ENCODE measurements around the gene CHST11.
A peak's percentile ranks its signal among the peaks of the same experiment; 100 is the strongest.

CHST11 gene

GRCh38 chr12:104729610-104730446, 273.1 kb downstream of the CHST11 start:
- Mint-ChIP-seq H3K9me3 (no peaks in the 10 kb centered on the region), H3K4me1 (peaks cover 73% of the 10 kb centered on the region), H3K36me3 (no peaks in the 10 kb centered on the region), H3K27ac (peak overlapping the region; percentile 75), H3K4me3 (no peak overlapping the region)
- DNase-seq (ENCODE audit: low spot score in 2 of 2) (no peak), ATAC-seq (no peak)

DNA sequence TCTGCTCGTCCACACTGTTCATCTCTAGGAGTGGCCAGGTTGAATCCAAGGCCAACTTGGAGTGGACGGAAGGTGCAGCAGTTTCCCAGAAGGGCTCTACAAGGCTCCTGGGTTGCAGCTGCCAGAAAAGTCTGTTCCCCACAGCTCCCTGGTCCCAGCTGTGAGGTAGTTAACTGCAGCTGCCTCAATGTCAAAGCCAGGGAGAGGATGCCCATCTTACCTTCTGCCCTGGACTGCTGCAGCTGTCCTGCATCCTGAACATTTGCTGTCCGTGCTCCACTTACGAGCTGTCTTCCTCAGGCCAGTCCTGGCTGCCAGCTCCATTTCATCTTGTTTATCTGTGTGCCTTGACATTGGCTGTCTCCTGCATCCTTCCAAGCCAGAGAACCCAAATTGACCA, 274.0 kb downstream of the CHST11 start:
- ATAC-seq (no peak), DNase-seq (ENCODE audit: low spot score in 2 of 2) (no peak)
- Mint-ChIP-seq H3K9me3 (no peaks in the 10 kb centered on the region), H3K36me3 (peaks cover 7% of the 10 kb centered on the region), H3K27ac (peak overlapping the region; percentile 71), H3K4me3 (no peak overlapping the region), H3K4me1 (peaks cover 73% of the 10 kb centered on the region)

DNA sequence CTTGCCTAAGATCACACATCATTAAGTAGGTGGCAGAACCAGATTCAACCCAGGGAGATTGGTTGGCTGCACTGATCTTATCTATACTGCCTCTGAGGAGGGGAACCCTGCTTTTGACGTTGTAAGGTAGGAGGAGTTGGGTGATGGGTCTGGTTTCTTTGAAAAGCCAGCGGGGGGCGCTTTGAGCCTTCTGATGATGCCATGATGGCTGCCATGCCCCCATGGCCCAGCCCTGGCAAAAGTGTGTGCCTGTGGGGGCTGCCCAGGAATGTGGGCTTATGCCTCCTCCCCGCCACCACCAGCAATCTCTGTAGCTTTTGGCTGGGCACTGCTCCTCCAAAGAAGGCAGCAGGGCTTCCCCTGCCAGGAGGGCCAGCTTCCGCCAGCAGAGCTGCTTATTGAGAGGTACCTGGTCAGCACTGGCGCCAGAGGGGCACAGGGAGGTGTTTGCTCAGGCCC, 277.0 kb downstream of the CHST11 start:
- no peak overlapping the region for H3K27ac Mint-ChIP-seq
- ATAC-seq: peak; percentile 66
- no peak overlapping the region for H3K4me3 Mint-ChIP-seq
- peaks cover 85% of the 10 kb centered on the region for H3K4me1 Mint-ChIP-seq
- H3K36me3 Mint-ChIP-seq: peaks cover 13% of the 10 kb centered on the region
- no peak for DNase-seq (ENCODE audit: low spot score in 2 of 2)
- no peaks in the 10 kb centered on the region for H3K9me3 Mint-ChIP-seq

GRCh38 chr12:104734541-104735095, 277.9 kb downstream of the CHST11 start:
- Mint-ChIP-seq H3K4me1 (peaks cover 85% of the 10 kb centered on the region), H3K27ac (peak overlapping the region; percentile 90), H3K36me3 (peaks cover 13% of the 10 kb centered on the region), H3K9me3 (no peaks in the 10 kb centered on the region), H3K4me3 (no peak overlapping the region)
- DNase-seq (ENCODE audit: low spot score in 2 of 2): no peak
- no peak for ATAC-seq

DNA sequence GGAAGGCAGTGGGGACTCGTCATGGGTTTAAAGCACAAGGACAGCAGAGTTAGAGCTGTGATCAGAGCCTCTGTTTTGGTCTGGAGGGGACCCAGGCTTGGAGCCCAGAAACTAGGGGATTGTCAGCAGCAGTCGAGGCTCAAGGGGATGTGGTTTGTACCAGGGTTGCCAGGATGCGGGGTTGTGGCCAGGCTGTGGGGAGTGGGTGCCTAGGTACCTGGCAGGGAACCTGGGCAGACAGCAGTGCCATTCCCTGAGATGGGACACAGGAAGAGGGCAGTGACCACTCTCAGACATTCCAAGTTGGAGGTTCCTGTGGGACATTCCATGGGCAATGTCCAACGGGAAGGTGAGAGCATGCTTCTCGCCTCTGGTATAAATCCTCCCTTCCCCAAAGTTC, 279.1 kb downstream of the CHST11 start:
- ATAC-seq (no peak), DNase-seq (ENCODE audit: low spot score in 2 of 2) (no peak)
- no peak overlapping the region for H3K4me3 Mint-ChIP-seq
- peak overlapping the region; percentile 90 for H3K27ac Mint-ChIP-seq
- no peaks in the 10 kb centered on the region for H3K9me3 Mint-ChIP-seq
- H3K36me3 Mint-ChIP-seq: peaks cover 13% of the 10 kb centered on the region
- H3K4me1 Mint-ChIP-seq: peaks cover 85% of the 10 kb centered on the region

DNA sequence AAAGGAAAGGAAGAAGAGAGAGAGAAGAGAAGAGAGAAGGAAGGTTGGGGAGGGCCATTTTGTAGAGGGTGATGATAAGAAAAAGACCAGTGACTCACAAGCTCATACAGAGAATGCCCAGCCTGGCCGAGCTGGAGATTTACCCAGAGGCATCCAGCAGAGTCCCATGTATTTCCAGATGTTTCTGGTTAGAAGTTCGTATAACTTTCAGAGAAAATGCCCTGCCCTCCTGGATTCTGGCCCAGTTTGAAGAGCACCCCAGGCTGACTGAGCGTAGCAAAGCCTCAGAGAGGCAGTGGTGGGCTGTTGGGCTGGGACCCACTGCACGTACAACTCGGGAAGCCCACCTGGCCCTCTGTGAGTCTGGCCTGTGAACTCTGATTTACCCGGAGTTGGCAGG, 279.6 kb downstream of the CHST11 start:
- no peak for DNase-seq (ENCODE audit: low spot score in 2 of 2)
- no peak for ATAC-seq

GRCh38 chr12:104737113-104737512, 280.4 kb downstream of the CHST11 start:
- DNase-seq (ENCODE audit: low spot score in 2 of 2): no peak
- Mint-ChIP-seq H3K4me3 (no peak overlapping the region), H3K9me3 (no peaks in the 10 kb centered on the region), H3K27ac (peak overlapping the region; percentile 92), H3K4me1 (peaks cover 92% of the 10 kb centered on the region), H3K36me3 (peaks cover 13% of the 10 kb centered on the region)
- no peak for ATAC-seq

More for the DNA sequence above, 279.6 kb downstream of the CHST11 start:
- peaks cover 85% of the 10 kb centered on the region for H3K4me1 Mint-ChIP-seq
- no peaks in the 10 kb centered on the region for H3K9me3 Mint-ChIP-seq
- peak overlapping the region; percentile 90 for H3K27ac Mint-ChIP-seq
- H3K4me3 Mint-ChIP-seq: no peak overlapping the region
- peaks cover 13% of the 10 kb centered on the region for H3K36me3 Mint-ChIP-seq

DNA sequence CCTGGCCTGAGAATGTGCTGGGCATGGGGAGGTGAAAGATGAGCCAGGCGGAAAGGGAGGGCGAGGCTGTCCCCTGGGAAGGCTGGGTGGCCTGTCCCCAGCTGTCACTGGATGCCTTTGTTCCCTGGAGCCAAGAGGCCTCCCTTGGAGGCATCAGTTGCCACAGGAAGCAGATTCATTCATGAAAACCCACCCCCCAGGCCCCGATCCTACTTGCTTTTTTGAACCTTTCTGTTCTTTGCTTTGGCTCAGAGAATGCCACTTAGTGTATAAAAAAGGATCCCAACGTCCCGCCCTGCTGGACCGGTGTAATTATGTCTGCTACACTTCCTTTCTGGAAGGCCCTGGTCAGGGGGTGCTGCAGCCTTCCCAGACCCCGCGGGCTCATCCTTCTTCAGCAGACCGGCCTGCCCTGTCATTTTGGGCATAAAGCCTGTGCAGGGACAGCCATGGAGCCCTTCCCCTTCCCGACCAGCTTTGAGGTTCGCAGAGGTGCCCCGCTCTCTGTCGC, 281.1 kb downstream of the CHST11 start:
- no peaks in the 10 kb centered on the region for H3K9me3 Mint-ChIP-seq
- no peak for DNase-seq (ENCODE audit: low spot score in 2 of 2)
- H3K4me3 Mint-ChIP-seq: no peak overlapping the region
- H3K27ac Mint-ChIP-seq: peak overlapping the region; percentile 92
- peaks cover 86% of the 10 kb centered on the region for H3K4me1 Mint-ChIP-seq
- no peak for ATAC-seq
- H3K36me3 Mint-ChIP-seq: peaks cover 13% of the 10 kb centered on the region

DNA sequence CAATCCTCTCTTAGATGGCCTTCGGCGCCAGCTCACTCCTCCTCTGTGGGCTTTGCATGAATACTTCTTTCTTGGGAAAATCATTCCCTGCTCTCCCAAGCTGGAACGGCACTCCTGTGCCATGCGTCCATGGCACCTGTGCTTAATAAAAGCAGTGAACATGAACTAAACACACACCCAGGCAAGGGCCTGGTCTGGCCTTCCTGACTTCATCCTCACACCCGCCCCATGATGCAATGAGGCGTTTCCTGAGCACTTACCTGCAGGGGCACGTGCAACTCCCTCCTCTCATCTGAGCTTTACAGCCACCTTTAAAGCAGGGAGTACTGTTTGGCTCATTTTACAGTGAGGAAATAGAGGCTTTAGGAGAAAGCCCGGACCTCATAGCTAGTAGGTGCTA, 281.6 kb downstream of the CHST11 start:
- H3K4me1 Mint-ChIP-seq: peaks cover 81% of the 10 kb centered on the region
- H3K9me3 Mint-ChIP-seq: no peaks in the 10 kb centered on the region
- peak overlapping the region; percentile 92 for H3K27ac Mint-ChIP-seq
- peaks cover 13% of the 10 kb centered on the region for H3K36me3 Mint-ChIP-seq
- no peak for ATAC-seq
- H3K4me3 Mint-ChIP-seq: peak overlapping the region; percentile 66
- DNase-seq (ENCODE audit: low spot score in 2 of 2): no peak

DNA sequence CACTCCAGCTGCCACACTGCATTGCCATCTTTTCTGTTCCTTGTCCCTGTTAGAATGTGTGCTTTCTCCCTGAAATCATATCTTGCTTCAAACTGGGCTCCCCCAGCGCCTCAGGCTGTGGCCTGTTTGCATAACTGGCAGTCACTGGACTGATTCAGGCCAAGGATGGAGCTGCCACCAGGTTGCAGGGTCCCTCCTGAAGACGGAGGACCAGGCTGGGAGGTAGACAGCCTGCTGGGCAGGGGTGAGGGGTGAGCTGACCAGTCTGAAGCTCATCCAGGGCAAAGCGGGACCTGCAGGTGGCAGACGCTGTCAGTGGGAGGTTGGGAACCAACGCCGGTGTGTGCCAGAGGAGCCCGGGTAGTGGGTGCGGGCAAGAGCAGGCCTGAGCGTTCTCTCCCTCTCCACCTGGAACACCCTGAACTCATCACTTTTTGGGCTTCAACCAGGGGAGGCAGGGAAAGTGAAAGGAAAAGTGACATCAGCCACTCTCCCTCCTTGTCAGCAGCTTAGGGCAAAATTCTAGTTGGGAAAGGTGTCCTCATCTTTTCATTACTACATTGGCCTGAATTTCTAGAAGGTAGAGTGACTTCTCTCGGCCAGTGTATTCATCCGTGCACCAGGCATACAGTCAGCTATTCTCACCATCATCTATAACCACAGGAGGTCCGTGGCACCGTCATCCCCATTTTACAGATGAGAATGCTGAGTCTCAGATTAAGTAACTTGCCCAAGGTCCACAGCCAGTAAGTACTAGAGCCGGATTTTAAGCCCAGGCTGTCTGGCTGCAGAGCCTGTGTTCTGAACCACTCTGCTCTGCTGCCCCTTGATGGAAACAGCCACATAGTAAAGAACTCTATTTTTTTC, 282.3 kb downstream of the CHST11 start:
- peak overlapping the region; percentile 92 for H3K27ac Mint-ChIP-seq
- peak overlapping the region; percentile 66 for H3K4me3 Mint-ChIP-seq
- DNase-seq (ENCODE audit: low spot score in 2 of 2) (no peak), ATAC-seq (peak; percentile 55)
- H3K4me1 Mint-ChIP-seq: peaks cover 80% of the 10 kb centered on the region
- no peaks in the 10 kb centered on the region for H3K9me3 Mint-ChIP-seq
- H3K36me3 Mint-ChIP-seq: peaks cover 13% of the 10 kb centered on the region

- DNase-seq (ENCODE audit: low spot score in 2 of 2) (peak in 1 of 2 donors; percentile 60), ATAC-seq (peak; percentile 68)
- H3K4me1 Mint-ChIP-seq: peaks cover 80% of the 10 kb centered on the region
- no peaks in the 10 kb centered on the region for H3K9me3 Mint-ChIP-seq
- peak overlapping the region; percentile 66 for H3K4me3 Mint-ChIP-seq
- peak overlapping the region; percentile 92 for H3K27ac Mint-ChIP-seq
- peaks cover 7% of the 10 kb centered on the region for H3K36me3 Mint-ChIP-seq
Measured at GRCh38 chr12:104740668-104741067, 283.9 kb downstream of the CHST11 start.

DNA sequence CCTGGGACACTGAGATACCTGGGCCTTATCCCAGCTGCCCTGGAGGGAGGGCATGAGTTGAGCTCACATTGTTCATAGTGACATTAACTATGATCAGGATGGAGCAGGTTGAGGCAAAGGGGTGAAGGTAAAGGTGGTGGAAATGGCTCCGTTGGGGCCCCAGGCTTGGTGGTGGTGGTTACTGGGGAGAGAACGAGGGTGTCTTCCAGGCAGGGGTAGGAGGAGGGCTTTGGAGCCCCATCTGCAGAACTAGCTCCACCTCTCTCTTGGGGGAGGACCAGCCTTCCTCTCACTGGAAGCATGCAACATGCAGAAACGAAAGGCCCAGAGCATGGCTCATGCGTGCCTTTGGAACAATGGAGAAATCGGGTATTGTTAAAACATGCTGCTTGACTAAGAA, 284.3 kb downstream of the CHST11 start:
- Mint-ChIP-seq H3K9me3 (no peaks in the 10 kb centered on the region), H3K4me3 (peak overlapping the region; percentile 66), H3K27ac (peak overlapping the region; percentile 92), H3K36me3 (peaks cover 3% of the 10 kb centered on the region), H3K4me1 (peaks cover 80% of the 10 kb centered on the region)
- peak; percentile 45 for ATAC-seq
- no peak for DNase-seq (ENCODE audit: low spot score in 2 of 2)

- peak overlapping the region; percentile 66 for H3K4me3 Mint-ChIP-seq
- H3K27ac Mint-ChIP-seq: peak overlapping the region; percentile 92
- H3K9me3 Mint-ChIP-seq: no peaks in the 10 kb centered on the region
- H3K4me1 Mint-ChIP-seq: peaks cover 82% of the 10 kb centered on the region
- DNase-seq (ENCODE audit: low spot score in 2 of 2): no peak
- no peaks in the 10 kb centered on the region for H3K36me3 Mint-ChIP-seq
- ATAC-seq: no peak
Measured at GRCh38 chr12:104741497-104742367, 285.0 kb downstream of the CHST11 start.

- peaks cover 82% of the 10 kb centered on the region for H3K4me1 Mint-ChIP-seq
- ATAC-seq: no peak
- no peaks in the 10 kb centered on the region for H3K9me3 Mint-ChIP-seq
- DNase-seq (ENCODE audit: low spot score in 2 of 2): no peak
- H3K27ac Mint-ChIP-seq: no peak overlapping the region
- H3K4me3 Mint-ChIP-seq: no peak overlapping the region
- H3K36me3 Mint-ChIP-seq: no peaks in the 10 kb centered on the region
Measured at GRCh38 chr12:104742551-104743201, 285.9 kb downstream of the CHST11 start.
